Upper lobe of left lung (tissue), 6 donors: ENCODE measurements around the gene ISLR. TPM values are rescaled to one million over a fixed set of nuclear protein-coding genes. Genes with fewer than 3 reads are reported as not detected.

ENCODE experiments used
- ATAC-seq, 2 donors: fragments of 200-7000 bp; cut with Tn5 transposase; one replicate each; pipeline ENCODE4 v1.9.1; 2022; ENCODE audit warnings: mild to moderate bottlenecking in 2 of 2, moderate library complexity in 2 of 2; ENCODE audit not compliant: low FRiP score in 2 of 2
- DNase-seq, 2 donors: peaks; one replicate each; pipeline ENCODE4 v3.0.0-alpha.2; 2019 to 2020
- H3K27ac ChIP-seq, 4 donors: fragments of 200-600 bp; sonication (generic); one replicate each; pipeline ENCODE4 v1.5.1; 2016 to 2019
- H3K27me3 ChIP-seq, 4 donors: fragments of 200-600 bp; sonication (generic); one replicate each; pipeline ENCODE4 v1.5.1; 2017 to 2019
- H3K36me3 ChIP-seq, 4 donors: fragments of 200-600 bp; sonication (generic); one replicate each; pipeline ENCODE4 v1.5.1; 2016 to 2019
- H3K4me1 ChIP-seq, 4 donors: fragments of 200-600 bp; sonication (generic); one replicate each; pipeline ENCODE4 v1.5.1; 2018 to 2019
- H3K4me3 ChIP-seq, 4 donors: fragments of 200-600 bp; sonication (generic); one replicate each; pipeline ENCODE4 v1.5.1; 2017 to 2019; ENCODE audit warnings: mild to moderate bottlenecking in 2 of 4, moderate library complexity in 1 of 4
- H3K9me3 ChIP-seq, 4 donors: fragments of 200-600 bp; sonication (generic); one replicate each; pipeline ENCODE4 v1.5.1; 2018 to 2019
- CTCF ChIP-seq, 6 experiments: fragments of 450-650 bp in 4 of 6; fragments of 200-600 bp in 2 of 6; sonication (generic) in 2 of 6; IDR thresholded peaks; one replicate each; pipeline ENCODE4 v1.5.1; 2016 to 2019; ENCODE audit warnings: antibody characterized with exemption in 6 of 6
- EP300 ChIP-seq, 4 donors: sonication (generic); formaldehyde crosslinking; IDR thresholded peaks; one replicate each; pipeline ENCODE4 v1.5.1; 2017; ENCODE audit warnings: antibody characterized with exemption in 4 of 4, control low read depth in 2 of 4
- POLR2A ChIP-seq, 4 donors: fragments of 450-650 bp; IDR thresholded peaks; one replicate each; pipeline ENCODE4 v1.5.1; 2016 to 2017; ENCODE audit warnings: antibody characterized with exemption in 4 of 4, mild to moderate bottlenecking in 2 of 4
- POLR2AphosphoS5 ChIP-seq, 2 donors: sonication (generic); formaldehyde crosslinking; IDR thresholded peaks; one replicate each; pipeline ENCODE4 v1.5.1; 2017; ENCODE audit warnings: antibody characterized with exemption in 2 of 2
- WGBS, 2 donors: methylation state at CpG; one replicate each; pipeline ENCODE4 v1.1.5; 2017 to 2018; 5-methylcytosine and 5-hydroxymethylcytosine counted together
- total RNA-seq, 6 donors: library from RNA; depleted of rRNA in 4 of 6; stranded (reverse); fragments of >200 nt in 4 of 6; gene quantifications; one replicate each; pipeline versions ENCODE4 v1.1.0 to v1.2.1, GENCODE V29; 2016 to 2021
- donor health status: DM: no; HTN: no; CAD: no; lungs with moderate emphysema.
- donor health status: DM: no; HTN: yes; CAD: no; lungs with severe emphysema.

Gene ISLR
- total RNA-seq, 6 donors from 2014 or later, result 11.5 to 48.4 (median 21.3) TPM

GRCh38 chr15:74174219-74174957 is 878 bp downstream of the ISLR start:
- Histone ChIP-seq H3K4me1 (peaks cover 7 to 25% (median 14%) of the 10 kb centered on the region in 4 donors), H3K4me3 (peak overlapping the region in 3 of 4 donors; percentile 21 to 37 (median 35))
- DNase-seq, result peak in 1 of 2 donors; percentile 20

GRCh38 chr15:74174958-74175253 is 1.4 kb downstream of the ISLR start:
- no peak for TF ChIP-seq CTCF (IDR thresholded peaks at IDR 0.05)
- WGBS, 2 donors, result 87 to 89% methylated on average over 3 to 14 of the region's 14 CpGs
- DNase-seq, result peak in 1 of 2 donors; percentile 14
- H3K9me3 ChIP-seq, result no peaks in the 10 kb centered on the region
- H3K27ac ChIP-seq, result peak overlapping the region in 1 of 4 donors; percentile 64
- no peaks in the 10 kb centered on the region for H3K36me3 ChIP-seq
- no peak for ATAC-seq
- peaks cover 12 to 30% (median 19%) of the 10 kb centered on the region in 4 donors for H3K4me1 ChIP-seq
- H3K4me3 ChIP-seq, result peak overlapping the region in 3 of 4 donors; percentile 21 to 37 (median 35)
- no peaks in the 10 kb centered on the region for H3K27me3 ChIP-seq

More at GRCh38 chr15:74174219-74174957, 878 bp downstream of the ISLR start:
- ATAC-seq, result peak; percentile 43 to 71
- no peak for TF ChIP-seq EP300 (IDR thresholded peaks at IDR 0.05)
- no peak for TF ChIP-seq CTCF (IDR thresholded peaks at IDR 0.05)
- TF ChIP-seq POLR2A (IDR thresholded peaks at IDR 0.05), result no peak
- no peak for TF ChIP-seq POLR2AphosphoS5 (IDR thresholded peaks at IDR 0.05)
- Histone ChIP-seq H3K27me3 (no peaks in the 10 kb centered on the region), H3K36me3 (no peaks in the 10 kb centered on the region), H3K27ac (peak overlapping the region in 3 of 4 donors; percentile 52 to 71 (median 64)), H3K9me3 (no peaks in the 10 kb centered on the region)
- 81 to 87% methylated on average over 14 to 19 of the region's 20 CpGs for WGBS, 2 donors

- DNase-seq (peak; percentile 15 to 82), ATAC-seq (no peak)
- Histone ChIP-seq H3K36me3 (no peaks in the 10 kb centered on the region), H3K9me3 (no peaks in the 10 kb centered on the region), H3K27me3 (no peaks in the 10 kb centered on the region), H3K4me3 (no peak overlapping the region), H3K4me1 (peaks cover 19 to 36% (median 24%) of the 10 kb centered on the region in 4 donors), H3K27ac (no peak overlapping the region)
- WGBS, 2 donors, result 90 to 95% methylated on average over 28 to 38 of the region's 45 CpGs
- TF ChIP-seq EP300 (IDR thresholded peaks at IDR 0.05) (no peak), POLR2AphosphoS5 (IDR thresholded peaks at IDR 0.05) (no peak), POLR2A (IDR thresholded peaks at IDR 0.05) (no peak), CTCF (IDR thresholded peaks at IDR 0.05) (no peak)
Measured at GRCh38 chr15:74175271-74176191, 2.0 kb downstream of the ISLR start.

GRCh38 chr15:74176262-74177214 is 3.0 kb downstream of the ISLR start:
- Histone ChIP-seq H3K4me3 (no peak overlapping the region), H3K27me3 (no peaks in the 10 kb centered on the region), H3K36me3 (no peaks in the 10 kb centered on the region), H3K27ac (no peak overlapping the region), H3K9me3 (no peaks in the 10 kb centered on the region), H3K4me1 (peaks cover 23 to 41% (median 24%) of the 10 kb centered on the region in 4 donors)
- DNase-seq (no peak), ATAC-seq (no peak)
- TF ChIP-seq EP300 (IDR thresholded peaks at IDR 0.05) (no peak), POLR2AphosphoS5 (IDR thresholded peaks at IDR 0.05) (no peak), POLR2A (IDR thresholded peaks at IDR 0.05) (no peak), CTCF (IDR thresholded peaks at IDR 0.05) (no peak)
- 79% methylated on average over 7 to 10 of the region's 10 CpGs for WGBS, 2 donors
